ENCODE results near the gene STEAP3. TPM values are rescaled to one million over a fixed set of nuclear protein-coding genes. Genes with fewer than 3 reads are reported as not detected.

The STEAP3 gene
- total and polyA plus RNA-seq, 8 donors, result 6.6 to 28.2 (median 19.5) TPM

GRCh38 chr2:119212139-119212800 is 11.4 kb upstream of the STEAP3 start:
- Histone ChIP-seq H3K36me3 (no peaks in the 10 kb centered on the region), H3K4me3 (no peak overlapping the region), H3K27me3 (no peaks in the 10 kb centered on the region), H3K4me1 (peaks cover 0 to 3% (median under 1%) of the 10 kb centered on the region in 3 donors), H3K9me3 (no peaks in the 10 kb centered on the region), H3K27ac (no peak overlapping the region)
- intact Hi-C loops (cut with DNase I), result no loop called here
- no peak for TF ChIP-seq CTCF (IDR thresholded peaks at IDR 0.05)
- WGBS, 2 donors, result 81% methylated on average over 10 of the region's 10 CpGs
- DNase-seq (no peak), FAIRE-seq (no peak), ATAC-seq (no peak)

- Histone ChIP-seq H3K27ac (no peak overlapping the region), H3K27me3 (no peaks in the 10 kb centered on the region), H3K4me1 (peaks cover 16 to 23% (median 17%) of the 10 kb centered on the region in 3 donors), H3K36me3 (no peaks in the 10 kb centered on the region), H3K9me3 (no peaks in the 10 kb centered on the region), H3K4me3 (no peak overlapping the region)
- WGBS, 2 donors, result 78 to 82% methylated on average over 3 of the region's 3 CpGs
- FAIRE-seq (no peak), ATAC-seq (no peak), DNase-seq (no peak)
- intact Hi-C loops (cut with DNase I), result no loop called here
- TF ChIP-seq CTCF (IDR thresholded peaks at IDR 0.05), result no peak
Measured at GRCh38 chr2:119214453-119215037, 9.1 kb upstream of the STEAP3 start.

GRCh38 chr2:119216994-119217393 is 6.6 kb upstream of the STEAP3 start:
- ATAC-seq (peak; percentile 61 to 80 (median 68)), FAIRE-seq (no peak), DNase-seq (peak; percentile 69 to 87 (median 82))
- Histone ChIP-seq H3K4me1 (peaks cover 16 to 24% (median 17%) of the 10 kb centered on the region in 3 donors), H3K27me3 (no peaks in the 10 kb centered on the region), H3K36me3 (no peaks in the 10 kb centered on the region), H3K4me3 (no peak overlapping the region), H3K27ac (peak overlapping the region; percentile 45 to 82 (median 62)), H3K9me3 (no peaks in the 10 kb centered on the region)
- no peak for TF ChIP-seq CTCF (IDR thresholded peaks at IDR 0.05)
- 39 to 70% methylated on average over 5 of the region's 5 CpGs for WGBS, 2 donors
- intact Hi-C loops (cut with DNase I), result no loop called here

GRCh38 chr2:119218478-119219064 is 5.1 kb upstream of the STEAP3 start:
- WGBS, 2 donors, result 23 to 28% methylated on average over 6 of the region's 6 CpGs
- DNase-seq (peak in 5 of 6 donors; percentile 79 to 87 (median 81)), FAIRE-seq (no peak), ATAC-seq (peak; percentile 80 to 87 (median 84))
- Histone ChIP-seq H3K4me1 (peaks cover 16 to 24% (median 17%) of the 10 kb centered on the region in 3 donors), H3K27me3 (no peaks in the 10 kb centered on the region), H3K36me3 (no peaks in the 10 kb centered on the region), H3K27ac (peak overlapping the region; percentile 51 to 82 (median 60)), H3K4me3 (no peak overlapping the region), H3K9me3 (no peaks in the 10 kb centered on the region)
- intact Hi-C loops (cut with DNase I), result no loop called here
- TF ChIP-seq CTCF (IDR thresholded peaks at IDR 0.05), result peak in 1 of 4 donors; percentile 10
